Right lung (tissue), 5 donors: ENCODE results near the gene MTMR1. TPM values are rescaled to one million over a fixed set of nuclear protein-coding genes. Genes with fewer than 3 reads are reported as not detected.
A peak's percentile ranks its signal among the peaks of the same experiment; 100 is the strongest.

ENCODE experiments used
- DNase-seq, 2 donors: peaks; one replicate each; pipeline ENCODE4 v3.0.0-alpha.2; 2013
- polyA plus RNA-seq, 5 donors: library from polyadenylated mRNA; unstranded; fragments of 120-200 nt; gene quantifications; one replicate each; pipeline versions ENCODE4 v1.2.1 to v1.2.3, GENCODE V29; 2013; ENCODE audit warnings: inconsistent platforms in 1 of 5, low replicate concordance in 1 of 5; ENCODE audit not compliant: insufficient read length in 5 of 5, insufficient read depth in 1 of 5

Gene MTMR1
- polyA plus RNA-seq, 5 donors, result 16.5 to 23.8 (median 21.5) TPM

GRCh38 chrX:150694738-150695410 lies 1.7 kb downstream of the MTMR1 start:
- DNase-seq, result no peak

- DNase-seq, result no peak
Observed at GRCh38 chrX:150696331-150696730, 3.1 kb downstream of the MTMR1 start.

- no peak for DNase-seq
Observed at GRCh38 chrX:150696866-150697265, 3.7 kb downstream of the MTMR1 start.

GRCh38 chrX:150697641-150698040 lies 4.4 kb downstream of the MTMR1 start:
- no peak for DNase-seq

- DNase-seq, result no peak
Observed at GRCh38 chrX:150698981-150699380, 5.8 kb downstream of the MTMR1 start.

GRCh38 chrX:150700107-150700506 lies 6.9 kb downstream of the MTMR1 start:
- DNase-seq, result no peak

- peak in 1 of 2 donors; percentile 55 for DNase-seq
Observed at GRCh38 chrX:150701377-150701776, 8.2 kb downstream of the MTMR1 start.

GRCh38 chrX:150702966-150703694 lies 9.9 kb downstream of the MTMR1 start:
- DNase-seq, result no peak

- DNase-seq, result no peak
Observed at GRCh38 chrX:150703695-150703974, 10.4 kb downstream of the MTMR1 start.

- DNase-seq, result no peak
Observed at GRCh38 chrX:150704030-150704613, 10.9 kb downstream of the MTMR1 start.

GRCh38 chrX:150712619-150713018 lies 19.4 kb downstream of the MTMR1 start:
- no peak for DNase-seq

- DNase-seq, result no peak
Observed at GRCh38 chrX:150715184-150715583, 22.0 kb downstream of the MTMR1 start.

- DNase-seq, result no peak
Observed at GRCh38 chrX:150719621-150720020, 26.4 kb downstream of the MTMR1 start.

- no peak for DNase-seq
Observed at GRCh38 chrX:150729956-150730355, 36.8 kb downstream of the MTMR1 start.

- DNase-seq, result no peak
Observed at GRCh38 chrX:150730719-150731118, 37.5 kb downstream of the MTMR1 start.

- no peak for DNase-seq
Observed at GRCh38 chrX:150731795-150732194, 38.6 kb downstream of the MTMR1 start.

GRCh38 chrX:150736475-150736874 lies 43.3 kb downstream of the MTMR1 start:
- no peak for DNase-seq

GRCh38 chrX:150752124-150752523 lies 58.9 kb downstream of the MTMR1 start:
- no peak for DNase-seq

- no peak for DNase-seq
Observed at GRCh38 chrX:150753357-150753756, 60.2 kb downstream of the MTMR1 start.

- no peak for DNase-seq
Observed at GRCh38 chrX:150753968-150754367, 60.8 kb downstream of the MTMR1 start.

GRCh38 chrX:150757371-150757770 lies 64.2 kb downstream of the MTMR1 start:
- no peak for DNase-seq

- no peak for DNase-seq
Observed at GRCh38 chrX:150759568-150760416, 66.6 kb downstream of the MTMR1 start.
